Adrenal gland (tissue), 5 donors: ENCODE measurements around the gene PSMC4.

Experiments
- POLR2A ChIP-seq, 2 donors: fragments of 450-650 bp; IDR thresholded peaks; one replicate each; pipeline ENCODE4 v1.6.1; 2017; ENCODE audit warnings: antibody characterized with exemption in 2 of 2, mild to moderate bottlenecking in 2 of 2, moderate library complexity in 1 of 2
- TF ChIP-seq, protein P1 (sequence below), 6 experiments: fragments of 450-650 bp in 4 of 6; fragments of 200-600 bp in 2 of 6; sonication (generic) in 1 of 6; IDR thresholded peaks; 1 replicate in 5 of 6; 2 replicates in 1 of 6; pipeline versions ENCODE4 v1.5.1 to v1.8.0; 2016 to 2021; ENCODE audit warnings: antibody characterized with exemption in 6 of 6, mild to moderate bottlenecking in 2 of 6, moderate library complexity in 1 of 6
- donor health status: DM: no; HTN: no; CAD: no.

DNA sequence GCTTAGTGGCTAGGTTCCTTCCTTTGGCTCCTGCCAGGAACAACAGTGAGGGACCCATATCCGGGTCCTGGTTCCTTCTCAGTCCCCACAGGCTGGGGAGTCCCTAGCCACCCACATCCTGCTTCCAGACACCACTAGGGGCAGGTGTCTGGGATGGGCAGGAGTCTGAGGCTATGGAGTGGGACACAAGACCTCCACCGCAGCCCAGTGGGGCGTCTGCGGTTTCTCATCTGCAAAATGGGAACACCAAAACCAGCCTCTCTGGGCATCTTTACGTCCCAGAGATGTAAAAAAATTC is 35.7 kb upstream of the PSMC4 start:
- TF ChIP-seq, protein P1, sequence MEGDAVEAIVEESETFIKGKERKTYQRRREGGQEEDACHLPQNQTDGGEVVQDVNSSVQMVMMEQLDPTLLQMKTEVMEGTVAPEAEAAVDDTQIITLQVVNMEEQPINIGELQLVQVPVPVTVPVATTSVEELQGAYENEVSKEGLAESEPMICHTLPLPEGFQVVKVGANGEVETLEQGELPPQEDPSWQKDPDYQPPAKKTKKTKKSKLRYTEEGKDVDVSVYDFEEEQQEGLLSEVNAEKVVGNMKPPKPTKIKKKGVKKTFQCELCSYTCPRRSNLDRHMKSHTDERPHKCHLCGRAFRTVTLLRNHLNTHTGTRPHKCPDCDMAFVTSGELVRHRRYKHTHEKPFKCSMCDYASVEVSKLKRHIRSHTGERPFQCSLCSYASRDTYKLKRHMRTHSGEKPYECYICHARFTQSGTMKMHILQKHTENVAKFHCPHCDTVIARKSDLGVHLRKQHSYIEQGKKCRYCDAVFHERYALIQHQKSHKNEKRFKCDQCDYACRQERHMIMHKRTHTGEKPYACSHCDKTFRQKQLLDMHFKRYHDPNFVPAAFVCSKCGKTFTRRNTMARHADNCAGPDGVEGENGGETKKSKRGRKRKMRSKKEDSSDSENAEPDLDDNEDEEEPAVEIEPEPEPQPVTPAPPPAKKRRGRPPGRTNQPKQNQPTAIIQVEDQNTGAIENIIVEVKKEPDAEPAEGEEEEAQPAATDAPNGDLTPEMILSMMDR (IDR thresholded peaks at IDR 0.05), result no peak
- TF ChIP-seq POLR2A (IDR thresholded peaks at IDR 0.05), result no peak
